OCI-M2 (cell line): ENCODE results near the gene ZNF699.
"Not testable (repeated sequence)": the region's sequence is repeated elsewhere in the genome, so short reads cannot be mapped to it uniquely, and the experiment has no call there.

Source experiments
- DNase-seq: peaks from one replicate; lab custom pipeline; 2025; ENCODE audit not compliant: unreplicated experiment; lab: John Stamatoyannopoulos, UW

ZNF699 gene

GRCh38 chr19:9309139-9309973, at the start of gene ZNF699:
Gene ZNF699 (minus strand): TSS chr19:9309838. CDS start chr19:9305119, 4,719 bp downstream.
- DNase-seq, result peak; percentile 85

- no peak for DNase-seq
These were observed 45.0 kb upstream of the ZNF699 start for GRCh38 chr19:9354651-9355050.

GRCh38 chr19:9353011-9353410, 43.4 kb upstream of the ZNF699 start:
- DNase-seq, result no peak

- no peak for DNase-seq
These were observed 42.9 kb upstream of the ZNF699 start for GRCh38 chr19:9352505-9352904.

GRCh38 chr19:9348671-9349070, 39.0 kb upstream of the ZNF699 start:
- no peak for DNase-seq

- no peak for DNase-seq
These were observed 38.6 kb upstream of the ZNF699 start for GRCh38 chr19:9348253-9348652.

- DNase-seq, result no peak
These were observed 35.4 kb upstream of the ZNF699 start for GRCh38 chr19:9345005-9345404.

GRCh38 chr19:9342610-9343304, 33.1 kb upstream of the ZNF699 start:
- DNase-seq, result no peak

- DNase-seq, result no peak
These were observed 20.4 kb upstream of the ZNF699 start for GRCh38 chr19:9329999-9330398.

GRCh38 chr19:9324584-9324962, 14.9 kb upstream of the ZNF699 start:
- DNase-seq, result no peak

GRCh38 chr19:9323919-9324583, 14.4 kb upstream of the ZNF699 start, which contains the start of gene ZNF559:
Gene ZNF559 (plus strand): TSS chr19:9324179. CDS start chr19:9338550, 14,371 bp downstream.
- DNase-seq, result peak; percentile 81

- peak; percentile 81 for DNase-seq
These were observed 13.9 kb upstream of the ZNF699 start for GRCh38 chr19:9323557-9323918.

- not testable (repeated sequence) for DNase-seq
These were observed 12.6 kb upstream of the ZNF699 start for GRCh38 chr19:9322201-9322600.

- not testable (repeated sequence) for DNase-seq
These were observed 12.1 kb upstream of the ZNF699 start for GRCh38 chr19:9321756-9322155.

GRCh38 chr19:9321338-9321737, 11.7 kb upstream of the ZNF699 start:
- DNase-seq, result no peak

- DNase-seq, result no peak
These were observed 4.1 kb upstream of the ZNF699 start for GRCh38 chr19:9313756-9314155.

GRCh38 chr19:9309974-9310446, 372 bp upstream of the ZNF699 start:
- no peak for DNase-seq

- DNase-seq, result no peak
These were observed 1.4 kb downstream of the ZNF699 start for GRCh38 chr19:9308091-9308770.

- no peak for DNase-seq
These were observed 3.2 kb downstream of the ZNF699 start for GRCh38 chr19:9306443-9306842.

GRCh38 chr19:9296336-9296735, 13.3 kb downstream of the ZNF699 start:
- no peak for DNase-seq

GRCh38 chr19:9295411-9295849, 14.2 kb downstream of the ZNF699 start:
- DNase-seq, result no peak
